ENCODE results near the gene DNAJB13.
A peak's percentile ranks its signal among the peaks of the same experiment; 100 is the strongest.
"Not testable (repeated sequence)": the region's sequence is repeated elsewhere in the genome, so short reads cannot be mapped to it uniquely, and the experiment has no call there.

Gene DNAJB13

DNA sequence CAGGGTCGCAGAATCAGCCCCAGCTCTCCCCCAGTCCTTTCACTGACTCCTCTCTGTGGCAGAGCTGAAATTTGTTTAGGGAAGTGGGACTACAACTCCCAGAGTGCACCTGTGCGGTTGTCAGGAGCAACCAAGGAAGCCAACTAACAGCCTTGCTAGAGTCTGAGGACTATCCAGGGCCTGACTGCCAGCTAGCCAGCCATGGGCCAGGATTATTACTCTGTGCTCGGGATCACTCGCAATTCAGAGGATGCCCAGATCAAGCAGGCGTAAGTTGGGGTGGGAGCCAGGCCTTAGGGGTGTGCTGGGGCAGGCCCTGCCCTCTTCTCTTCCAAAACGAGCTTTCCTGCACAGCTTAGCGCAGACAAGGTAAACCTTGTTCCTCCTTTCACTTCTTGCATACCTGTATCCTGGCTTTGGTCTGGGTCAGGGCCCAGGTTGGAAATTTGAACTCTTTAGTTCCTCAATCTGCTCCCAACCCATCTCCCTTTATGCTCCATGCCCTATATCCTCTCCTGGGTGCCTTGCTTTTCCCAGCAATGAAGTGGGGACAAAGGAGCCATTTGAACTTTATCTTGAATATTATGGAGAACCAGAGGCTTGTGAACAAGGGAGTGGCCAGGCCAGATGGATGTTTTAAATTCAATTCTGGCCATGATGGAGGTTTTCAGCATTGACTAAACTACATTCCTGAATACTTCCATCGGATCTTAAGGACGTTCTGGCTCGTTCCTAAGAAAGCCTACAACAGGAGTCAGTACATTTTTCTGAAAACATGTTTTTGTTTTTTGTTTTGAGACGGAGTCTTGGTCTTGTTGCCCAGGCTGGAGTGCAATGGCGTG is at the start of gene DNAJB13:
Gene DNAJB13, plus strand, starts transcription at position 158 of the 842 bp plus-strand sequence. Its CDS starts 44 bp downstream, at position 202.
- DNase-seq = no peak

DNA sequence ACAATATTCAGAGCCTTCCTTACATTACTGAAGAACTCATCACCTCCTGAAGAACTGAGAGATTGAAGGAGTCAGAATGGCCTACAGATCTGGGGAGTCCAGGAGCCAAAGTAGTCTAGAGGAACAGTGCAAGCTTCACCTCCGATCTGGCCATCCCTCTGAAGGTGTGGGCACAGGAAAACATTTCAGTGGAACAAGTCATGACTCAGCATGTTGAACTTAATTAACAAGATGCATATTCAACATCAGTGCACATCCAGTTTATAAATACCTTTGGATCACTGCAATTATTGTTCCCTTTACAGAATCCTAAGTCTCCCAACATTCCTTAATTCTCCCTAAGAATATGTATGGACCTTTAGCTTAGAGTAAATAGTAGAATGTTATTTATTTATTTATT is 48.5 kb upstream of the DNAJB13 start:
- DNase-seq = no peak

DNA sequence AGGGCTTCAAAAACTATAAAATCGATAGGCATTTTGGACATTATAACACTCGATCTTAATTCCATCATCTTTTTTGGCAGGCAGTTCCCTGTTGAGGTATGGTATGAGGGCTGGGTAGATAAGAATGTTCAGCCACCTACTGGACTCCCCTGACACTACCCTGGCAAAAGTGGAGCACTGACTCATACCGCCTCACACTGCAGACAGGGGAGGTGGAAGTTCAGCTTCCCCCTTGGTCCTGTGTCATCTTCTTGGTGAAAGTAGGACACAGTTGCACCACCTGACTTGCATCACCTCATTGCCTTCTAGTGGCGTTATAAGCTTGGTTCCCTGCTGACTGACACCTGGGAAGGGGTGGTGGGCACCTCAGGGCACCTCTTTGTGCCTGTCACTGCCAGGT is 43.6 kb upstream of the DNAJB13 start:
- DNase-seq = peak; percentile 13

DNA sequence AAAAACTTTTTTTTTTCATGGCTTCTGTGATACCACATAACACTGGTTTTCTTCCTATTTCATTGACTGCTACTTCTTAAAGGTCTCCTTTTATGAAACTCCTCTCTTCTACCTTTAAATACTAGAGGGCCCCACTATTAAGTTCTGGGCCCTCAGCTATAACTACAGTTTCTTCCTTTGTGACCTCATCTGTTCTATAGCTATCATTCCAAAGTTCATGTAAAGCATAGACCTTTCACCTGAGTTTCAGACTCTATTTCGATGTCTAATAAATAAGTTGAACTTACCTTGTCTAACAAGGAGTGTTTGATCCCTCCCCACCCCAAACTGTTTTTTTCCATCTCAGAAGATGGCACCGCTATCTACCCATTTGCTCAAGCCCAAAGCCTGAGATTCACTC is 38.8 kb upstream of the DNAJB13 start:
- no peak for DNase-seq

- no peak for DNase-seq
Observed at GRCh38 chr11:73913472-73913871, 37.4 kb upstream of the DNAJB13 start.

GRCh38 chr11:73914284-73914683 is 36.5 kb upstream of the DNAJB13 start:
- no peak for DNase-seq

- no peak for DNase-seq
Observed at GRCh38 chr11:73916435-73916834, 34.4 kb upstream of the DNAJB13 start.

DNA sequence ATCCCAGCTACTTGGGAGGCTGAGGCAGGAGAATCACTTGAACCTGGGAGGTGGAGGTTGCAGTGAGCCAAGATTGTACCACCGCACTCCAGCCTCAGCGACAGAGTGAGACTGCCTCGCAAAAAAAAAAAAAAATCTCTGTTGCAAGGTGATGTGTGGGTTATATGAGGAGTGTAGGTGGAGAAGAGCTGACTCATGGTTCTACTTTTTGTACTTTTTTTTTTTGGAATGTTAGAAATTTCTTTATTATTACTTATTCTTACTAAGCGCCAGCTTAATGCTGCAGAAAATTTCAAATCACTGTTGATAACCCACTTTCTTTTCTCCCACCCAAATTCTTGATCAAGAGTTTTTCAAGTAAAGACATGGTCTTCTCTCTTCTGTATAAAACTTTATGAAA is 29.6 kb upstream of the DNAJB13 start:
- DNase-seq = no peak

DNA sequence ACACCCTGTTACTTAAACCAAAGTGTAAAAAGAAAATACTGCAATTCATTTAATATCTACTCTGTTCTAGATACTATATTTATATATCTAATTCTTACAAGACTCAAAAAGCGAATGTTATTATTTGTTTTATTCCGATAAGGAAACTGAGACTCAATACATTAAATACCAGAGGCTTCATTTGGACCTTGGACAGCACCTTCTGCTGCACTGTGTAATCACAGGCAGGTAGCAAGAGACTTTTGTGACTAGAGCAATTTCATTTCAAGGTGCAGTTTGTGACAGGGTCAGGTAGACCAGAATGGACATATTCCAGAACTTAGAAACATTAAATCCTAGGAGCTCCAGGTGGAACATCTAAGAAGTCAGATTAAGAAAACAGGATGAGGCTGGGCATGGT is 21.4 kb upstream of the DNAJB13 start:
- no peak for DNase-seq

- no peak for DNase-seq
Observed at GRCh38 chr11:73931039-73931645, 19.7 kb upstream of the DNAJB13 start.

GRCh38 chr11:73931951-73932350 is 18.9 kb upstream of the DNAJB13 start:
- no peak for DNase-seq

GRCh38 chr11:73932781-73933180 is 18.0 kb upstream of the DNAJB13 start:
- DNase-seq = no peak

GRCh38 chr11:73936047-73936446 is 14.8 kb upstream of the DNAJB13 start:
- DNase-seq = not testable (repeated sequence)

DNA sequence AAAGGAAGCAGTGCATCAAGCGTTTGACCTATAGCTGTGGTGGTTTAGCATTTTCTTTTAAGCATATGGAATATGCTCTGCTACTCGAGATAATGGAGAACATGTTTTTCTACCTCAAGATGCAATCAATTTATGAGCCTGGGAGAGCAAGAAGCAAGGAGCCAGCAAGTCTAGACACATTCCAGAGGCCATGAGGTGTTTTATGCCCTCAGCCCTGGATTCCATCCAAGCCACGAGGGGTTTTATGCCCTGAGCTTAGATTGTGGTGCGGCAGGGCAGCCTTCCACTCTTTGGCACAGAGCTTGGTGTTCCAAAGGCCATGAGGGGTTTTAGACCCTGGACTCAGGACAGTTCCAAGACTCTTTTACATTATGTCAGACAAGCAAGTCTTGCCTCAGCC is 11.7 kb upstream of the DNAJB13 start:
- DNase-seq = no peak

GRCh38 chr11:73940801-73941570 is 9.8 kb upstream of the DNAJB13 start:
- DNase-seq = no peak

DNA sequence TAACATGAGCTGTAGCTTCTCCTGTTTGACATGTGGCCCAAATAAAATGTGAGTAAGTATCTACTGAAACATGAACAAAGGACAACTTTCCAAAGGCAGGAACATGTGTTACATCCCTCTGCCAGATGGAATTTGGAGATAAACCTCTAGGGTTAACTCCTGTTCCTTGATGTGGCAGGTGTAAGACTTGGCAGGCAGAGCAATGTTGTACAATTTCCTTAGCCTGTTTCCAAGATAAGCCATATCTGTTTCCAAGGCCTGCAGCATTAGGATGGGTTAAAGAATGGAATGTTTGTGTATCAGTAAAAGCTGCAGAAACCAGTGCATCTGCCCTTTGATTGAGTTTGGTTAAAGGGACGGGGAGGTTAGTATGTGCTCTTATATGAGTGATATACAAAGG is 8.8 kb upstream of the DNAJB13 start:
- DNase-seq = no peak

DNA sequence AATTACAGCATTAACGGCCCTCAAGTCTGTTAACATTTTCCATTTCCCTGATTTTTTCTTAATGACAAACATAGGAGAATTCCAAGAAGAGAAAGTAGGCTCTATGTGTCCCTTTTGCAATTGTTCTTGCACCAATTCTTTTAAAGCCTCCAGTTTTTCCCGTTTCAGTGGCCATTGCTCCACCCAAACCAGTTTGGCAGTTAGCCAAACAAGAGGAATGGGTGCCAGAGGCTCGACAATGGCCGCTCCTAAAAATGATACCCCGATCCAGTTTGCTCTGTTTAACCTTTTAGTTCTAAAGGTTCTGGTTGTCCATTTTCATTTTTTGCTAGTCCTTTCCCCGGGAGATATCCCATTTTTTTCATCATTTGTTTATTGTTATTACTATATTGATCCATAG is 6.7 kb upstream of the DNAJB13 start:
- no peak for DNase-seq

GRCh38 chr11:73944901-73945300 is 5.9 kb upstream of the DNAJB13 start:
- DNase-seq = no peak

- DNase-seq = no peak
Observed at GRCh38 chr11:73945396-73945795, 5.4 kb upstream of the DNAJB13 start.

DNA sequence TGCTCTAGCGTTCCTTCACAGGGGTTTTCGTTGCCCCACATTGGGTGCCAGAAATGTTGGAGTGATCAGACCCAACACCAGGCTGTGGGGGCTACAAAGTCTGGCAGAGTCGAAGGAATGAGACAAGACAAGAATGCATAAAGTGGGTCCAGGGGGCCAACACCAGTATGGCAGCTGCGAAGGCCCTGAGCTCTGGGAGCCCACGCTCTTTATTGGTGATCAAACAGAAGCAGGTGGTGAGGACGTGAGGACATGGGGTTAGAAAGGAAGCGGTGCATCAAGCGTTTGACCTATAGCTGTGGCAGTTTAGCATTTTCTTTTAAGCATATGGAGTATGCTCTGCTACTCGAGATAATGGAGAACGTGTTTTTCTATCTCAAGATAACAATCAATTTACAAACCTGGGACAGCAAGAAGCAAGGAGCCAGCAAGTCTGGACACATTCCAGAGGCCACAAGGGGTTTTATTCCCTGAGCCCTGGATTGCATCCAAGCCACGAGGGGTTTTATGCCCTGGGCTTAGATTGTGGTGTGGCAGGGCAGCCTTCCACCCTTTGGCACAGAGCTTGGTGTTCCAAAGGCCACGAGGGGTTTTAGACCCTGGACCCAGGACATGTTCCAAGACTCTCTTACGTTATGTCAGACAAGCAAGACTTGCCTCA is 3.9 kb upstream of the DNAJB13 start:
- no peak for DNase-seq

DNA sequence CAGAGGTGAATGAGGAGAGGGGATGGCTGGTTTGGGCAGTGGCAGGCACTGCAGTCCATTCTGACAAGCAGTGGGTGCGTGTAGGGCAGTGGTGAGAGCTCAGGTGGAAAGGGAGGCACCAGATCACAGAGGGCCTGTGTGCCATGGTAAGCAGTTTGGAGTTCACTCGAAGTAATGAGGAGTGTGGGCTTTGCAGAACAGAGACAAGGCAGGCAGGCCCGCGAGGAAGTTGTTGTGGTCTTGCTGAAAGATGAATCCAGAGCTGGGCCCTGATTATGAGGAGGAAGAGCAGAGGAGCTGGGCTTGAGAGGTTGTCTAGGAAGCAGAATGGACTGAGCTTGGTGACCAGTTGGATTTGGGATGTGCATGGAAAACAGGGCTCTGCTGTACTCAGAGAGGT is 1.6 kb upstream of the DNAJB13 start:
- DNase-seq = no peak

DNA sequence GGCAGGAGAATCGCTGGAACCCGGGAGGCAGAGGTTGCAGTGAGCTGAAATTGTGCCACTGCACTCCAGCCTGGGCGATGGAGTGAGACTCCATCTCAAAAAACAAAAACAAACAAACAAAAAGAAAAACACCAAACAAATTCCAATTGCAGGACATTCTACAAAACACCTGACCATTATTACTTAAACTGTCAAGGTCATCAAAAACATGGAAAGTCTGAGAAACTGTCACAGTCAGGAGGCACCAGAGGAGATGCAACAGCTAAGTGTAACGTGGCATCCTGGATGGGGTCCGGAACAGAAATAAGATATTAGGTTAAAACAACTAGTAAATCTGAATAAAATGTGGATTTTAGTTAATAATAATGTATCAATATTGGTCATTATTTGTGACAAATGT is 914 bp upstream of the DNAJB13 start:
- DNase-seq = no peak

- DNase-seq = no peak
Observed at GRCh38 chr11:73951797-73952196, 971 bp downstream of the DNAJB13 start.

Measured in activated naive CD4-positive, alpha-beta T cell treated with Interleukin-2 at 50 U/mL for 16 hours (primary cell).